ENCODE measurements around the gene CCDC160. TPM values are rescaled to one million over a fixed set of nuclear protein-coding genes. Genes with fewer than 3 reads are reported as not detected.

The CCDC160 gene
- total and polyA plus RNA-seq, 2 experiments from 2014 or later: 0.47 to 1.9 TPM

DNA sequence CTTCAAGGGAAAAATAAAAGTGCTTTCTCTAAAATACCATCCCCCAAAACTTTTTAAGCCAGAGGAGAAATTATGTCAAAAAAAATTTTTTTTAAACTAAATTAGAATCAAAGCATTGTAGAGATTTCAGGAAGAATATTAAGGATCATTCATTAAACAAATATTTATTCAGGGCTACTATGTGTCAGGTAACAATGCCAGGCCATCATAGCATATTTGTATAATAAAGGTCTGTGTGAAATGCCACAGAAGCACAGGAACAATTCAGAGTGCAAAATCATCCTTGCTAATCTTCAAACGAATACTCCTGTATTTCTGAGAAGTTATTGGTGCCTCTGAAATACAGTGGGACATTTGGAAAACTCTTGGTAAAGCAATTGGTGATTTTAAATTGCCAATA, 2.0 kb downstream of the CCDC160 start:
- Histone ChIP-seq H4K20me1 (ENCODE audit: insufficient read depth, poor library complexity, severe bottlenecking) (no peaks in the 10 kb centered on the region), H3K9me2 (replicated peaks; ENCODE audit: insufficient read depth) (no peaks in the 10 kb centered on the region), H3K27me3 (no peaks in the 10 kb centered on the region), H3K27ac (no peak overlapping the region), H3K4me1 (ENCODE audit: insufficient read depth) (no peaks in the 10 kb centered on the region), H3K79me2 (no peaks in the 10 kb centered on the region), H3K9me3 (ENCODE audit: low read depth) (no peaks in the 10 kb centered on the region), H3K36me3 (replicated peaks; ENCODE audit: insufficient read depth, low read depth) (no peaks in the 10 kb centered on the region), H3K4me3 (no peak overlapping the region), H3K4me2 (no peak overlapping the region), H2AFZ (no peak overlapping the region)
- no peak for TF ChIP-seq EZH2 (IDR thresholded peaks at IDR 0.05; ENCODE audit: borderline replicate concordance)
- no peak for TF ChIP-seq EZH2phosphoT487 (IDR thresholded peaks at IDR 0.05; ENCODE audit: low read depth, severe bottlenecking, unreplicated experiment)
- no peak for TF ChIP-seq CTCF (IDR thresholded peaks at IDR 0.05; ENCODE audit: poor library complexity)
- WGBS (ENCODE audit: low lambda C conversion rate, missing lambda C conversion rate): 22% methylated on average over 1 of the region's 1 CpG
- DNase-seq (ENCODE audit: low spot score): no peak

DNA sequence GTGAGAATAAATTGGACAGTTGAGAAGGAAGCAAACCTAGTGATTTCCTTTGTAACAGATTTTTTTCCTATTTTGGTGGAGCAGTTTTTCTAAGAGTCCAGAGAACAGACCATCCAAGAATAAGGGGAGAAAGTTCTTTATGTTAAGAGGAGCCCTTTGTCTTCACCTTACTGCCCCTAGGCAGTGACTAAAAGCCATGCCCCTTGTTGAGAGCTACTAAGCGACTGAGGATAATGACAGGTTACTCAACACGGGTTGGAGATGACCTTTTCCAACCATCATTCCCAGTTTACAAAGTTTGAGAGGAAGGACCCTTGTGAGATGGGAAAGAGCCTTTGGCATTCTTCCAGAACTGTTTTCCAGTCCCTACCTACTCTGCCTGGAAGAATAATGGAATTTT, 3.2 kb downstream of the CCDC160 start:
- no peaks in the 10 kb centered on the region for H3K27me3 ChIP-seq
- TF ChIP-seq EZH2 (IDR thresholded peaks at IDR 0.05; ENCODE audit: borderline replicate concordance): no peak
- TF ChIP-seq EZH2phosphoT487 (IDR thresholded peaks at IDR 0.05; ENCODE audit: low read depth, severe bottlenecking, unreplicated experiment): no peak
- no peak for TF ChIP-seq CTCF (IDR thresholded peaks at IDR 0.05; ENCODE audit: poor library complexity)
- H3K4me1 ChIP-seq (ENCODE audit: insufficient read depth): no peaks in the 10 kb centered on the region
- no peak overlapping the region for H3K4me2 ChIP-seq
- DNase-seq (ENCODE audit: low spot score): no peak
- no peaks in the 10 kb centered on the region for H3K36me3 ChIP-seq (replicated peaks; ENCODE audit: insufficient read depth, low read depth)
- H3K4me3 ChIP-seq: no peak overlapping the region
- 47% methylated on average over 2 of the region's 2 CpGs for whole genome bisulfite sequencing (ENCODE audit: low lambda C conversion rate, missing lambda C conversion rate)
- H4K20me1 ChIP-seq (ENCODE audit: insufficient read depth, poor library complexity, severe bottlenecking): no peaks in the 10 kb centered on the region
- no peaks in the 10 kb centered on the region for H3K9me2 ChIP-seq (replicated peaks; ENCODE audit: insufficient read depth)
- no peaks in the 10 kb centered on the region for H3K79me2 ChIP-seq
- no peak overlapping the region for H3K27ac ChIP-seq
- no peak overlapping the region for H2AFZ ChIP-seq
- no peaks in the 10 kb centered on the region for H3K9me3 ChIP-seq (ENCODE audit: low read depth)

GRCh38 chrX:134241960-134242619, 5.1 kb downstream of the CCDC160 start:
- 48% methylated on average over 1 of the region's 1 CpG for WGBS (ENCODE audit: low lambda C conversion rate, missing lambda C conversion rate)
- H3K4me2 ChIP-seq: no peak overlapping the region
- H3K79me2 ChIP-seq: no peaks in the 10 kb centered on the region
- no peak for DNase-seq (ENCODE audit: low spot score)
- no peaks in the 10 kb centered on the region for H3K36me3 ChIP-seq (replicated peaks; ENCODE audit: insufficient read depth, low read depth)
- no peak overlapping the region for H2AFZ ChIP-seq
- H3K9me2 ChIP-seq (replicated peaks; ENCODE audit: insufficient read depth): no peaks in the 10 kb centered on the region
- no peaks in the 10 kb centered on the region for H4K20me1 ChIP-seq (ENCODE audit: insufficient read depth, poor library complexity, severe bottlenecking)
- no peak overlapping the region for H3K27ac ChIP-seq
- no peak overlapping the region for H3K4me3 ChIP-seq
- no peaks in the 10 kb centered on the region for H3K9me3 ChIP-seq (ENCODE audit: low read depth)
- no peak for TF ChIP-seq EZH2 (IDR thresholded peaks at IDR 0.05; ENCODE audit: borderline replicate concordance)
- H3K4me1 ChIP-seq (ENCODE audit: insufficient read depth): no peaks in the 10 kb centered on the region
- H3K27me3 ChIP-seq: no peaks in the 10 kb centered on the region

GRCh38 chrX:134244043-134244442, 7.1 kb downstream of the CCDC160 start:
- no peaks in the 10 kb centered on the region for H3K9me3 ChIP-seq (ENCODE audit: low read depth)
- H3K4me3 ChIP-seq: no peak overlapping the region
- no peak overlapping the region for H3K27ac ChIP-seq
- no peak for DNase-seq (ENCODE audit: low spot score)
- no peaks in the 10 kb centered on the region for H3K79me2 ChIP-seq
- no peak for TF ChIP-seq CTCF (IDR thresholded peaks at IDR 0.05; ENCODE audit: poor library complexity)
- no peak for TF ChIP-seq EZH2 (IDR thresholded peaks at IDR 0.05; ENCODE audit: borderline replicate concordance)
- no peak for TF ChIP-seq EZH2phosphoT487 (IDR thresholded peaks at IDR 0.05; ENCODE audit: low read depth, severe bottlenecking, unreplicated experiment)
- H3K9me2 ChIP-seq (replicated peaks; ENCODE audit: insufficient read depth): no peaks in the 10 kb centered on the region
- H3K36me3 ChIP-seq (replicated peaks; ENCODE audit: insufficient read depth, low read depth): no peaks in the 10 kb centered on the region
- H2AFZ ChIP-seq: no peak overlapping the region
- H4K20me1 ChIP-seq (ENCODE audit: insufficient read depth, poor library complexity, severe bottlenecking): no peaks in the 10 kb centered on the region
- H3K4me2 ChIP-seq: no peak overlapping the region
- H3K4me1 ChIP-seq (ENCODE audit: insufficient read depth): no peaks in the 10 kb centered on the region
- H3K27me3 ChIP-seq: no peaks in the 10 kb centered on the region
